HepG2 (cell line): Measurements from ENCODE around the gene JDP2. TPM values are rescaled to one million over a fixed set of nuclear protein-coding genes. Genes with fewer than 3 reads are reported as not detected.
A peak's percentile ranks its signal among the peaks of the same experiment; 100 is the strongest.

Experiments used
- CAMTA2 ChIP-seq: sonication (generic); formaldehyde crosslinking; IDR thresholded peaks from 2 replicates; pipeline ENCODE4 v1.4.0; 2020; ENCODE audit warnings: mild to moderate bottlenecking, missing genetic modification reagents, borderline replicate concordance
- CHD2 ChIP-seq: IDR thresholded peaks from 2 replicates; pipeline ENCODE4 v1.6.1; 2011; ENCODE audit warnings: low read depth, low read length, improper control_type of control experiment
- EHMT2 ChIP-seq: fragments of 200-600 bp; sonication (generic); IDR thresholded peaks from 2 replicates; pipeline ENCODE4 v1.7.0; 2017; ENCODE audit warnings: antibody characterized with exemption, low read depth, low read length, borderline replicate concordance
- FOSL2 ChIP-seq: sonication (generic); formaldehyde crosslinking; IDR thresholded peaks from 2 replicates; pipeline ENCODE4 v1.4.0; 2020; ENCODE audit warnings: missing genetic modification reagents
- HNRNPH1 ChIP-seq: fragments of 200-400 bp; formaldehyde crosslinking; optimal IDR thresholded peaks from 2 replicates; pipeline ENCODE3; 2017; ENCODE audit warnings: mild to moderate bottlenecking, low read depth, low read length
- MED1 ChIP-seq: sonication (generic); formaldehyde crosslinking; IDR thresholded peaks from 2 replicates; pipeline ENCODE4 v1.4.0; 2020; ENCODE audit warnings: missing genetic modification reagents
- RAD21 ChIP-seq: fragments of 450-650 bp; formaldehyde crosslinking; IDR thresholded peaks from 2 replicates; pipeline ENCODE4 v1.5.0; 2020; ENCODE audit warnings: mild to moderate bottlenecking
- RXRA ChIP-seq: sonication (generic); formaldehyde crosslinking; IDR thresholded peaks from 2 replicates; pipeline ENCODE4 v1.5.1; 2020; ENCODE audit warnings: missing genetic modification reagents
- RXRB ChIP-seq: IDR thresholded peaks from 2 replicates; pipeline ENCODE4 v1.6.1; 2016; ENCODE audit warnings: borderline replicate concordance, missing genetic modification reagents, missing compliant biosample characterization
- SMC3 ChIP-seq: IDR thresholded peaks from 2 replicates; pipeline ENCODE4 v1.6.1; 2011; ENCODE audit warnings: low read length, improper control_type of control experiment
- SOX13 ChIP-seq, 3 experiments: fragments of 450-650 bp in 1 of 3; sonication (generic) in 1 of 3; formaldehyde crosslinking in 1 of 3; IDR thresholded peaks in 2 of 3; conservative IDR thresholded peaks in 1 of 3; 2 replicates each; pipeline versions ENCODE4 v1.5.0 to v1.6.1; 2016 to 2020; ENCODE audit warnings: antibody characterized with exemption in 1 of 3, mild to moderate bottlenecking in 1 of 3, missing compliant biosample characterization in 1 of 3, missing genetic modification reagents in 1 of 3, moderate library complexity in 1 of 3
- SP140L ChIP-seq: sonication (generic); formaldehyde crosslinking; IDR thresholded peaks from 2 replicates; pipeline ENCODE4 v1.4.0; 2020; ENCODE audit warnings: missing genetic modification reagents, borderline replicate concordance
- STAG1 ChIP-seq: sonication (generic); formaldehyde crosslinking; IDR thresholded peaks from 2 replicates; pipeline ENCODE4 v1.4.0; 2020; ENCODE audit warnings: missing genetic modification reagents
- TEAD3 ChIP-seq: optimal IDR thresholded peaks from 2 replicates; pipeline ENCODE3; 2016; ENCODE audit warnings: borderline replicate concordance
- TMF1 ChIP-seq: sonication (generic); formaldehyde crosslinking; IDR thresholded peaks from 2 replicates; pipeline ENCODE4 v1.8.1; 2022; ENCODE audit warnings: low read depth, missing genetic modification reagents
- ZNF337 ChIP-seq: sonication (generic); formaldehyde crosslinking; IDR thresholded peaks from 2 replicates; pipeline ENCODE4 v1.5.1; 2020; ENCODE audit warnings: missing genetic modification reagents, low read depth, mild to moderate bottlenecking, borderline replicate concordance
- ZNF468 ChIP-seq: sonication (generic); formaldehyde crosslinking; IDR thresholded peaks from 2 replicates; pipeline ENCODE4 v1.8.0; 2022; ENCODE audit warnings: mild to moderate bottlenecking, moderate library complexity, missing genetic modification reagents
- ZNF629 ChIP-seq: sonication (generic); formaldehyde crosslinking; conservative IDR thresholded peaks from 2 replicates; pipeline ENCODE4 v1.5.0; 2020; ENCODE audit warnings: missing genetic modification reagents
- ZNF773 ChIP-seq: sonication (generic); formaldehyde crosslinking; IDR thresholded peaks from 2 replicates; pipeline ENCODE4 v1.4.0; 2020; ENCODE audit warnings: missing genetic modification reagents, borderline replicate concordance
- polyA plus RNA-seq, 8 experiments: library from polyadenylated mRNA; depleted of rRNA in 3 of 8; stranded (reverse) in 7 of 8; unstranded in 1 of 8; fragments of >200 nt; fragmentation: Illumina TruSeq in 4 of 8; extraction: Trizol in 4 of 8; gene quantifications; 2 replicates each; pipeline versions ENCODE4 v1.2.1 to v1.2.3, GENCODE V29; 2011 to 2016; ENCODE audit warnings: low read depth in 4 of 8, missing spikeins in 1 of 8, mixed read lengths in 1 of 8; ENCODE audit not compliant: insufficient read depth in 1 of 8
- total RNA-seq, 5 experiments: library from RNA; depleted of rRNA; stranded (reverse); fragments of >200 nt; fragmentation: Illumina TruSeq; extraction: Trizol; gene quantifications; 2 replicates each; pipeline ENCODE4 v1.2.3, GENCODE V29; 2016; ENCODE audit warnings: low read depth in 1 of 5
- TF ChIP-seq, protein P1 (sequence below): sonication (generic); formaldehyde crosslinking; IDR thresholded peaks from 2 replicates; pipeline ENCODE4 v1.4.0; 2020; ENCODE audit warnings: mild to moderate bottlenecking, missing genetic modification reagents
- TF ChIP-seq, protein P2 (sequence below): sonication (generic); formaldehyde crosslinking; IDR thresholded peaks from 2 replicates; pipeline ENCODE4 v1.9.0; 2022; ENCODE audit warnings: low read depth, missing genetic modification reagents
- TF ChIP-seq, protein P3 (sequence below): sonication (generic); formaldehyde crosslinking; IDR thresholded peaks from 2 replicates; pipeline ENCODE4 v1.4.0; 2020; ENCODE audit warnings: missing genetic modification reagents, mild to moderate bottlenecking, borderline replicate concordance
- TF ChIP-seq, protein P4 (sequence below): sonication (generic); formaldehyde crosslinking; IDR thresholded peaks from 2 replicates; pipeline ENCODE4 v1.5.0; 2020; ENCODE audit warnings: mild to moderate bottlenecking, missing genetic modification reagents, moderate library complexity

JDP2 gene
- total and polyA plus RNA-seq, 2 of the 13 experiments (the other 11 are each of a cell fraction or from before 2014, with no cell fraction given), result 8.0 to 8.9 TPM

DNA sequence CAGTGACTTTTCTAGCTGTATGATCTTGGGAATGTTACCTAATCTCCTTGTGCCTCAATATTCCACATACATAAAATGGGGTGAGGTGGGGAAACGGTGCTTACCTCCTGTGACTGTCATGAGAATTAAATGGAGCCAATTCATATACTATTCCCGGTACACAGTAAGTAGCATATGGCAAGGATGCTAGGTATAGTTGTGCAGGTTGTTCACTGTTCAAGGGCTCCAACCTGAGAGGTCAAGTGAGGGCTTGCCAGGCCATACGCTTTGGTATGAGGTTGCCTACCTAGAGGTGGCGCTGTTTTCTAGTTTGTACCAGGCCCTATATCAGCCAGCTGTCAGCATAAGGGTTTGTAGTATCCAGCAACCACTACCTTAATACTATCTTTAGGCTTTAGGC, 90.8 kb downstream of the JDP2 start (continued):
- TF ChIP-seq, protein P1, sequence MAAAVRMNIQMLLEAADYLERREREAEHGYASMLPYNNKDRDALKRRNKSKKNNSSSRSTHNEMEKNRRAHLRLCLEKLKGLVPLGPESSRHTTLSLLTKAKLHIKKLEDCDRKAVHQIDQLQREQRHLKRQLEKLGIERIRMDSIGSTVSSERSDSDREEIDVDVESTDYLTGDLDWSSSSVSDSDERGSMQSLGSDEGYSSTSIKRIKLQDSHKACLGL, result no peak
- TF ChIP-seq SOX13 (IDR thresholded peaks at IDR 0.05), result no peak
- TF ChIP-seq SOX13 (CRISPR knock-in tag; conservative IDR thresholded peaks at IDR 0.05 in 1 of 2, IDR thresholded peaks at IDR 0.05 in 1 of 2), result no peak
- no peak for TF ChIP-seq CHD2
- TF ChIP-seq ZNF773, result no peak
- peak; percentile 73 for TF ChIP-seq SMC3
- TF ChIP-seq, protein P2, sequence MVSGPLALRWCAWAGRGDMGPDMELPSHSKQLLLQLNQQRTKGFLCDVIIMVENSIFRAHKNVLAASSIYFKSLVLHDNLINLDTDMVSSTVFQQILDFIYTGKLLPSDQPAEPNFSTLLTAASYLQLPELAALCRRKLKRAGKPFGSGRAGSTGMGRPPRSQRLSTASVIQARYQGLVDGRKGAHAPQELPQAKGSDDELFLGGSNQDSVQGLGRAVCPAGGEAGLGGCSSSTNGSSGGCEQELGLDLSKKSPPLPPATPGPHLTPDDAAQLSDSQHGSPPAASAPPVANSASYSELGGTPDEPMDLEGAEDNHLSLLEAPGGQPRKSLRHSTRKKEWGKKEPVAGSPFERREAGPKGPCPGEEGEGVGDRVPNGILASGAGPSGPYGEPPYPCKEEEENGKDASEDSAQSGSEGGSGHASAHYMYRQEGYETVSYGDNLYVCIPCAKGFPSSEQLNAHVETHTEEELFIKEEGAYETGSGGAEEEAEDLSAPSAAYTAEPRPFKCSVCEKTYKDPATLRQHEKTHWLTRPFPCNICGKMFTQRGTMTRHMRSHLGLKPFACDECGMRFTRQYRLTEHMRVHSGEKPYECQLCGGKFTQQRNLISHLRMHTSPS (CRISPR knock-in tag), result no peak
- TF ChIP-seq HNRNPH1, result no peak
- TF ChIP-seq RXRB, result peak; percentile 64; the same call in 1 of the 2 replicates
- TF ChIP-seq ZNF468, result no peak
- TF ChIP-seq, protein P3, sequence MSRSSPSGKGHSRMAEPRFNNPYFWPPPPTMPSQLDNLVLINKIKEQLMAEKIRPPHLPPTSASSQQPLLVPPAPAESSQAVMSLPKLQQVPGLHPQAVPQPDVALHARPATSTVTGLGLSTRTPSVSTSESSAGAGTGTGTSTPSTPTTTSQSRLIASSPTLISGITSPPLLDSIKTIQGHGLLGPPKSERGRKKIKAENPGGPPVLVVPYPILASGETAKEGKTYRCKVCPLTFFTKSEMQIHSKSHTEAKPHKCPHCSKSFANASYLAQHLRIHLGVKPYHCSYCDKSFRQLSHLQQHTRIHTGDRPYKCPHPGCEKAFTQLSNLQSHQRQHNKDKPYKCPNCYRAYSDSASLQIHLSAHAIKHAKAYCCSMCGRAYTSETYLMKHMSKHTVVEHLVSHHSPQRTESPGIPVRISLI, result no peak
- TF ChIP-seq SP140L (CRISPR knock-in tag), result no peak
- no peak for TF ChIP-seq TMF1 (CRISPR knock-in tag)
- peak; percentile 66 for TF ChIP-seq STAG1
- TF ChIP-seq MED1 (CRISPR knock-in tag), result 0 out of 2 replicates have a peak, but pooled peaks have one; percentile 24
- TF ChIP-seq, protein P4, sequence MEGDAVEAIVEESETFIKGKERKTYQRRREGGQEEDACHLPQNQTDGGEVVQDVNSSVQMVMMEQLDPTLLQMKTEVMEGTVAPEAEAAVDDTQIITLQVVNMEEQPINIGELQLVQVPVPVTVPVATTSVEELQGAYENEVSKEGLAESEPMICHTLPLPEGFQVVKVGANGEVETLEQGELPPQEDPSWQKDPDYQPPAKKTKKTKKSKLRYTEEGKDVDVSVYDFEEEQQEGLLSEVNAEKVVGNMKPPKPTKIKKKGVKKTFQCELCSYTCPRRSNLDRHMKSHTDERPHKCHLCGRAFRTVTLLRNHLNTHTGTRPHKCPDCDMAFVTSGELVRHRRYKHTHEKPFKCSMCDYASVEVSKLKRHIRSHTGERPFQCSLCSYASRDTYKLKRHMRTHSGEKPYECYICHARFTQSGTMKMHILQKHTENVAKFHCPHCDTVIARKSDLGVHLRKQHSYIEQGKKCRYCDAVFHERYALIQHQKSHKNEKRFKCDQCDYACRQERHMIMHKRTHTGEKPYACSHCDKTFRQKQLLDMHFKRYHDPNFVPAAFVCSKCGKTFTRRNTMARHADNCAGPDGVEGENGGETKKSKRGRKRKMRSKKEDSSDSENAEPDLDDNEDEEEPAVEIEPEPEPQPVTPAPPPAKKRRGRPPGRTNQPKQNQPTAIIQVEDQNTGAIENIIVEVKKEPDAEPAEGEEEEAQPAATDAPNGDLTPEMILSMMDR (CRISPR knock-in tag), result peak; percentile 58
- TF ChIP-seq TEAD3, result peak; percentile 60
- peak; percentile 16; the same call in 1 of the 2 replicates for TF ChIP-seq FOSL2 (CRISPR knock-in tag)
- TF ChIP-seq CAMTA2 (CRISPR knock-in tag), result no peak
- TF ChIP-seq ZNF629 (CRISPR knock-in tag), result peak; percentile 81
- peak; percentile 47; the same call in 1 of the 2 replicates for TF ChIP-seq RXRA (CRISPR knock-in tag)
- no peak for TF ChIP-seq ZNF337
- 0 out of 2 replicates have a peak, but pooled peaks have one; percentile 39 for TF ChIP-seq RAD21 (CRISPR knock-in tag)
- TF ChIP-seq EHMT2, result no peak
- TF ChIP-seq, all 625 proteins: peak for 12
